ENCODE data around the gene GALNT6. TPM values are rescaled to one million over a fixed set of nuclear protein-coding genes. Genes with fewer than 3 reads are reported as not detected.

Gene GALNT6
- polyA plus RNA-seq, 1 donor from 2014 or later, result not detected

- TF ChIP-seq CTCF (IDR thresholded peaks at IDR 0.05; ENCODE audit: poor library complexity, severe bottlenecking), result no peak
- no peak for TF ChIP-seq MXI1 (conservative IDR thresholded peaks at IDR 0.05; ENCODE audit: poor library complexity, severe bottlenecking)
- TF ChIP-seq SMC3 (conservative IDR thresholded peaks at IDR 0.05; ENCODE audit: poor library complexity), result no peak
- TF ChIP-seq EP300 (conservative IDR thresholded peaks at IDR 0.05; ENCODE audit: poor library complexity, severe bottlenecking), result no peak
- TF ChIP-seq TAF1 (IDR thresholded peaks at IDR 0.05; ENCODE audit: low read depth), result no peak
- no peak for TF ChIP-seq REST (IDR thresholded peaks at IDR 0.05; ENCODE audit: borderline replicate concordance)
- no peak for TF ChIP-seq RAD21 (conservative IDR thresholded peaks at IDR 0.05)
- Histone ChIP-seq H3K4me2 (ENCODE audit: low read length) (no peak overlapping the region), H2AFZ (ENCODE audit: low read depth, low read length) (no peak overlapping the region), H3K27ac (ENCODE audit: low read length) (no peak overlapping the region), H3K27me3 (ENCODE audit: insufficient read depth, low read depth, low read length) (no peaks in the 10 kb centered on the region), H3K36me3 (ENCODE audit: insufficient read depth, low read length) (no peaks in the 10 kb centered on the region), H3K79me2 (replicated peaks; ENCODE audit: insufficient read depth, low read length) (no peaks in the 10 kb centered on the region), H4K20me1 (ENCODE audit: insufficient read depth) (no peaks in the 10 kb centered on the region), H3K9me3 (ENCODE audit: low read length) (no peaks in the 10 kb centered on the region), H3K9me2 (ENCODE audit: insufficient read depth, low read length) (no peaks in the 10 kb centered on the region), H3K9ac (ENCODE audit: low read length) (no peak overlapping the region), H3K4me3 (ENCODE audit: low read length) (no peak overlapping the region), H3F3A (ENCODE audit: insufficient read depth, low read length, poor library complexity, severe bottlenecking) (no peaks in the 10 kb centered on the region)
These were observed 15.1 kb upstream of the GALNT6 start for GRCh38 chr12:51406290-51406689.

- Histone ChIP-seq H3K27me3 (ENCODE audit: insufficient read depth, low read depth, low read length) (no peaks in the 10 kb centered on the region), H3K9me3 (ENCODE audit: low read length) (no peaks in the 10 kb centered on the region), H3K36me3 (ENCODE audit: insufficient read depth, low read length) (no peaks in the 10 kb centered on the region), H3K9me2 (ENCODE audit: insufficient read depth, low read length) (no peaks in the 10 kb centered on the region), H3F3A (ENCODE audit: insufficient read depth, low read length, poor library complexity, severe bottlenecking) (no peaks in the 10 kb centered on the region), H2AFZ (ENCODE audit: low read depth, low read length) (no peak overlapping the region), H3K27ac (ENCODE audit: low read length) (no peak overlapping the region), H4K20me1 (ENCODE audit: insufficient read depth) (no peaks in the 10 kb centered on the region), H3K4me3 (ENCODE audit: low read length) (no peak overlapping the region), H3K9ac (ENCODE audit: low read length) (no peak overlapping the region), H3K4me2 (ENCODE audit: low read length) (no peak overlapping the region), H3K79me2 (replicated peaks; ENCODE audit: insufficient read depth, low read length) (no peaks in the 10 kb centered on the region)
- TF ChIP-seq EZH2 (IDR thresholded peaks at IDR 0.05; ENCODE audit: borderline replicate concordance, insufficient read depth, low read length, poor library complexity, severe bottlenecking), result no peak
- no peak for TF ChIP-seq MXI1 (conservative IDR thresholded peaks at IDR 0.05; ENCODE audit: poor library complexity, severe bottlenecking)
- TF ChIP-seq CTCF (IDR thresholded peaks at IDR 0.05; ENCODE audit: poor library complexity, severe bottlenecking), result no peak
- no peak for TF ChIP-seq RAD21 (conservative IDR thresholded peaks at IDR 0.05)
- no peak for TF ChIP-seq TAF1 (IDR thresholded peaks at IDR 0.05; ENCODE audit: low read depth)
- TF ChIP-seq REST (IDR thresholded peaks at IDR 0.05; ENCODE audit: borderline replicate concordance), result no peak
- TF ChIP-seq SMC3 (conservative IDR thresholded peaks at IDR 0.05; ENCODE audit: poor library complexity), result no peak
- TF ChIP-seq EP300 (conservative IDR thresholded peaks at IDR 0.05; ENCODE audit: poor library complexity, severe bottlenecking), result no peak
- TF ChIP-seq POLR2AphosphoS5 (IDR thresholded peaks at IDR 0.05), result no peak
These were observed 14.6 kb upstream of the GALNT6 start for GRCh38 chr12:51405801-51406207.
